ENCODE measurements around the gene FPR1. TPM values are rescaled to one million over a fixed set of nuclear protein-coding genes. Genes with fewer than 3 reads are reported as not detected.

The FPR1 gene, protein sequence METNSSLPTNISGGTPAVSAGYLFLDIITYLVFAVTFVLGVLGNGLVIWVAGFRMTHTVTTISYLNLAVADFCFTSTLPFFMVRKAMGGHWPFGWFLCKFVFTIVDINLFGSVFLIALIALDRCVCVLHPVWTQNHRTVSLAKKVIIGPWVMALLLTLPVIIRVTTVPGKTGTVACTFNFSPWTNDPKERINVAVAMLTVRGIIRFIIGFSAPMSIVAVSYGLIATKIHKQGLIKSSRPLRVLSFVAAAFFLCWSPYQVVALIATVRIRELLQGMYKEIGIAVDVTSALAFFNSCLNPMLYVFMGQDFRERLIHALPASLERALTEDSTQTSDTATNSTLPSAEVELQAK
- 12.8 TPM for total RNA-seq

DNA sequence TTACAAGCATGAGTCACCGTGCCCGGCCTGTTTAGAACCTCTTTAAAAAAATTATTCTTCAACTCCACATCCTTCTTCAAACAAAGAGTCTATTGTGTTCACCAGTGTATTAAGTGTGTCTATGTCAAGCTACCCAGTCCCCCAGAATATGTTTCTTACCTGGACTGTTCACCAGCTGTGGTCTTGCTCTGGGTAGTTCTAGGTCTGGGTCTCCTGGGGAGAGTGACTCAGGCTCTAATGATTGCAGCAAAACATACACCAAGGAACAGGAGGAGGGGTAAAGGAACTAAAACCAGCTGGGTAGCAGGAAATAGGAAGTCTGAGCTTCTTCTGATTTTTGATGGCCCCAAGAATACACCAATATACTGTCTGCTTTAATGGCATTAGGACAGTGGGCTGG, at the start of gene FPR1:
Gene FPR1, minus strand, starts transcription at position 224 of the 400 bp plus-strand sequence. CDS start 4,884 bp downstream, outside the sequence.
- no peak for TF ChIP-seq POLR2A (IDR thresholded peaks at IDR 0.05)
- TF ChIP-seq POLR2AphosphoS5 (IDR thresholded peaks at IDR 0.05; ENCODE audit: insufficient read depth in 1 of 2, low read depth in 1 of 2), result no peak
- TF ChIP-seq, protein P1, sequence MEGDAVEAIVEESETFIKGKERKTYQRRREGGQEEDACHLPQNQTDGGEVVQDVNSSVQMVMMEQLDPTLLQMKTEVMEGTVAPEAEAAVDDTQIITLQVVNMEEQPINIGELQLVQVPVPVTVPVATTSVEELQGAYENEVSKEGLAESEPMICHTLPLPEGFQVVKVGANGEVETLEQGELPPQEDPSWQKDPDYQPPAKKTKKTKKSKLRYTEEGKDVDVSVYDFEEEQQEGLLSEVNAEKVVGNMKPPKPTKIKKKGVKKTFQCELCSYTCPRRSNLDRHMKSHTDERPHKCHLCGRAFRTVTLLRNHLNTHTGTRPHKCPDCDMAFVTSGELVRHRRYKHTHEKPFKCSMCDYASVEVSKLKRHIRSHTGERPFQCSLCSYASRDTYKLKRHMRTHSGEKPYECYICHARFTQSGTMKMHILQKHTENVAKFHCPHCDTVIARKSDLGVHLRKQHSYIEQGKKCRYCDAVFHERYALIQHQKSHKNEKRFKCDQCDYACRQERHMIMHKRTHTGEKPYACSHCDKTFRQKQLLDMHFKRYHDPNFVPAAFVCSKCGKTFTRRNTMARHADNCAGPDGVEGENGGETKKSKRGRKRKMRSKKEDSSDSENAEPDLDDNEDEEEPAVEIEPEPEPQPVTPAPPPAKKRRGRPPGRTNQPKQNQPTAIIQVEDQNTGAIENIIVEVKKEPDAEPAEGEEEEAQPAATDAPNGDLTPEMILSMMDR (IDR thresholded peaks at IDR 0.05), result no peak
- no peak for DNase-seq (ENCODE audit: extremely low spot score in 2 of 2)
- Histone ChIP-seq H3K4me3 (no peak within 1 kb of the TSS), H3K4me1 (no peaks in the 10 kb centered on the region), H3K27ac (no peak within 1 kb of the TSS), H3K27me3 (no peaks in the 10 kb centered on the region), H3K9me3 (no peaks in the 10 kb centered on the region), H3K36me3 (no peaks in the 10 kb centered on the region)
- intact Hi-C loops (cut with DNase I), result no loop called here

DNA sequence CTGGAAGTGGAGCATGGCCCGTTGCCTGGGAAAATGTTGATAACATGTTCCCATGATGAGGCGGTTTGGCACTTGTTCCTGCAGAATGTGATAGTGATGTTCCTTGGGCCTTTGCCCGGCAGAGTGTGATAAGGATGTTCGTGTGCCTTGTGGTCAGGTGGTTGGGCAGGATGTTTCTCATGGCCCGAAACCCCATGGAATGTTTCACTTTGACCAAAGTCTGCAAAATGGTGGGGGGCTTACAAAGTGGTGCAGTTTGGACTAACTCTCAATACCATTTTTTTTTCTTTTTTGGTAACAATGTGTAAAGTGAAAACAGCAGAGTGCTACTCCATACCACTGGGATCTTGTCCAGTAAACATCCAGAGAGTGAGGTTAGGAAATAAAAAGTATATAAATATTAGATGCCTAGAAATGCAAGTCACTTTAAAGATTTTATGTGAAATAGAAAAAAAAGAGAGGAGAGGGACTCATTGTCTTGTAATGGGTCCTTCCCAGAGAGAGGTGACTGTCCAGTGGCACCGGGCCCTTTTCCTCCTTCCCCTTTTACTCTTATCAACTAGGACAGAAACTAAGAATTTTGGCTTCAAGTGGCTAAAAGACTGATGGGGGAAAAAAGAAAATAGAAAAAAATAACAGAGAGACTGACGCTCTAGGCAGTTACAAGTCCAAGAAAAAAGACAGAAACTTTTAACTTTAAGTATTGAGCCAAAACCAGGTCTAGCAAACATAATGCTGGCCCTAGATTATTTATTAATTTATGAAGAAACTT, 49.0 kb upstream of the FPR1 start:
- Histone ChIP-seq H3K9me3 (no peaks in the 10 kb centered on the region), H3K4me3 (no peak overlapping the region), H3K36me3 (no peaks in the 10 kb centered on the region), H3K27me3 (no peaks in the 10 kb centered on the region), H3K4me1 (peaks cover 12% of the 10 kb centered on the region), H3K27ac (no peak overlapping the region)
- TF ChIP-seq POLR2A (IDR thresholded peaks at IDR 0.05) (no peak), POLR2AphosphoS5 (IDR thresholded peaks at IDR 0.05; ENCODE audit: insufficient read depth in 1 of 2, low read depth in 1 of 2) (no peak)
- TF ChIP-seq, protein P1 (IDR thresholded peaks at IDR 0.05), result no peak
- intact Hi-C loops (cut with DNase I), result no loop called here
- DNase-seq (ENCODE audit: extremely low spot score in 2 of 2), result no peak

DNA sequence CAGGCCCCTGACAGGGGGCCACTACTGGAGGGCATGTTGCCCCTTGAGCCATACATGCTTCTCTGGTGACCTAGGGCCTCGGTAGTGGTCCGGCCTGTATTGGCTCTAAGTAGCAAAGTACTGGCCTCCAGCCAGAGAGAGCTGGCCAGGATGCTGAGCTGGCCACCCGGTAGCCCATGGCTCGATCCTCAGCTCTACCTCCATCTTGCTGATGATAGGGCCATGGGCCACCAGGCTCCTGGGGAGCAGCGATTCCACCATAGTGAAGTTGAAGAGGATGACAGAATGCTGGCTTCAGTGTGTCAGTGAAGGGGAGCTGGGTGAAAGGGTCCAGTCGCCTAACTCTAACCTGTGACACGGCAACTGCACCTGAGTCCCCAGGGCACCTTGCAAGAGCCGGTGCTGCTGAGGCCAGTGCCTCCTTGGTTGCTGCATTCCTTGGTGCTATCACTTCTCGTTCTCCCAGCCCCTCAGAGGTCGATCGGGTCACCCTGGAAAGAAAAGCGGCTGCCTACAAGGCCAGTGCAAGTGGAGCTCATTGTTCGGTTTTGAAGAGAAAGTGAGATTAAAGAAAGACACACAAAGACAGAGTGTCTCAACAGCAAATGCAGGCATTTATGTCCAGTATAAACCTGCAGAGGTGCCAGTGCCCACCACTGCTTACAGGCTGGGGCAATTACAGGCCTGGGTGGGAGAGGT, 48.2 kb upstream of the FPR1 start:
- peaks cover 12% of the 10 kb centered on the region for H3K4me1 ChIP-seq
- peak overlapping the region; percentile 68 for H3K27ac ChIP-seq
- H3K4me3 ChIP-seq, result peak overlapping the region in 1 of 2 donors; percentile 23
- H3K36me3 ChIP-seq, result no peaks in the 10 kb centered on the region
- H3K27me3 ChIP-seq, result no peaks in the 10 kb centered on the region
- TF ChIP-seq POLR2AphosphoS5 (IDR thresholded peaks at IDR 0.05; ENCODE audit: insufficient read depth in 1 of 2, low read depth in 1 of 2), result no peak
- no peak for TF ChIP-seq POLR2A (IDR thresholded peaks at IDR 0.05)
- TF ChIP-seq, protein P1 (IDR thresholded peaks at IDR 0.05), result no peak
- H3K9me3 ChIP-seq, result no peaks in the 10 kb centered on the region
- DNase-seq (ENCODE audit: extremely low spot score in 2 of 2), result no peak
- intact Hi-C loops (cut with DNase I), result no loop called here

DNA sequence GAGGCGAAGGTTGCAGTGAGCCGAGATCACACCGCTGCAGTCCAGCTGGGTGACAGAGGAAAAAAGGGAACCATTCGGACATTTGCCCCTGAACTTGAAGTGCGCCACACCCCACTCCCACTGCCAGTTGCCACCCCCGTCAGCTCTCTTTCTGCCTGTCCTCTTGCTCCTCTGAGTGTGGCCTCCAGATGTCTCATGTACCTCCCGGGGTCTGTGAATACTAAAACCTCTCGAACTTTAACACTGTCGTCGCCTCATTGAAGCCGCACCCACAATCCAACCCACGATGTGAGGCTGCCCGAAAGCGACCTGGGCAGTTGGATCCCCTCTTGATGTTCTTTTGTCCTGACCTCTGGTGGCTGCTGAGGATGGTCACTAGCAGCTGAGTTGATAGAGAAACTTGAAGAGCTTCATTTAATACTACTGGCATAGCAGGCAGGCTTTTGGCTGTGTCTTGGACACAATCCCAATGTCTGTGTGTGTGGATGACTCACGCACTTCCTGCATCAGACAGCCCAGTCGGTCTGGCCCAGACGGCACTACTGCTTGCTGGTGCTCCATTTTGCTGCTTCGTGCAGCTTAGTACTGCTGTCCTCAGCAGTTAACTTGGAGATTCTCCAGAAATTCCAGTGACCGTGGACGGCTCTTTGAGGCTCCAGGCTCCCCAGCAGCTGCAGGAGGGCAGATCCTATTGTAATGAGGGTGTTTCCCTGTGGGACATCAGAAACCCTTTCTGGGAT, 47.5 kb upstream of the FPR1 start:
- no peaks in the 10 kb centered on the region for H3K27me3 ChIP-seq
- no peaks in the 10 kb centered on the region for H3K9me3 ChIP-seq
- intact Hi-C loops (cut with DNase I), result no loop called here
- H3K4me1 ChIP-seq, result peaks cover 12% of the 10 kb centered on the region
- peak in 1 of 2 donors; percentile 89 for DNase-seq (ENCODE audit: extremely low spot score in 2 of 2)
- H3K36me3 ChIP-seq, result no peaks in the 10 kb centered on the region
- peak in 1 of 2 donors; percentile 22 for TF ChIP-seq POLR2A (IDR thresholded peaks at IDR 0.05)
- TF ChIP-seq, protein P1 (IDR thresholded peaks at IDR 0.05), result no peak
- TF ChIP-seq POLR2AphosphoS5 (IDR thresholded peaks at IDR 0.05; ENCODE audit: insufficient read depth in 1 of 2, low read depth in 1 of 2), result peak; percentile 24 to 71
- peak overlapping the region; percentile 9 to 23 for H3K4me3 ChIP-seq
- peak overlapping the region; percentile 68 for H3K27ac ChIP-seq

All from vagina (tissue), 2 donors.